ENCODE results near the gene CASQ2.

Gene CASQ2

GRCh38 chr1:115666702-115667101, 101.8 kb downstream of the CASQ2 start:
- DNase-seq (ENCODE audit: low read depth in 3 of 3, low spot score in 1 of 3): no peak

- no peak for DNase-seq (ENCODE audit: low read depth in 3 of 3, low spot score in 1 of 3)
Measured at GRCh38 chr1:115666206-115666605, 102.3 kb downstream of the CASQ2 start.

- no peak for DNase-seq (ENCODE audit: low read depth in 3 of 3, low spot score in 1 of 3)
Measured at GRCh38 chr1:115665319-115666096, 103.0 kb downstream of the CASQ2 start.

- no peak for DNase-seq (ENCODE audit: low read depth in 3 of 3, low spot score in 1 of 3)
Measured at GRCh38 chr1:115661157-115661556, 107.4 kb downstream of the CASQ2 start.

GRCh38 chr1:115660151-115660550, 108.4 kb downstream of the CASQ2 start:
- DNase-seq (ENCODE audit: low read depth in 3 of 3, low spot score in 1 of 3): no peak

- no peak for DNase-seq (ENCODE audit: low read depth in 3 of 3, low spot score in 1 of 3)
Measured at GRCh38 chr1:115658646-115659045, 109.9 kb downstream of the CASQ2 start.

GRCh38 chr1:115656461-115657077, 111.9 kb downstream of the CASQ2 start:
- DNase-seq (ENCODE audit: low read depth in 3 of 3, low spot score in 1 of 3): no peak

GRCh38 chr1:115655916-115656315, 112.6 kb downstream of the CASQ2 start:
- no peak for DNase-seq (ENCODE audit: low read depth in 3 of 3, low spot score in 1 of 3)

- no peak for DNase-seq (ENCODE audit: low read depth in 3 of 3, low spot score in 1 of 3)
Measured at GRCh38 chr1:115655306-115655663, 113.2 kb downstream of the CASQ2 start.

GRCh38 chr1:115654663-115655305, 113.7 kb downstream of the CASQ2 start:
- DNase-seq (ENCODE audit: low read depth in 3 of 3, low spot score in 1 of 3): no peak

- DNase-seq (ENCODE audit: low read depth in 3 of 3, low spot score in 1 of 3): no peak
Measured at GRCh38 chr1:115654125-115654524, 114.4 kb downstream of the CASQ2 start.

- DNase-seq (ENCODE audit: low read depth in 3 of 3, low spot score in 1 of 3): no peak
Measured at GRCh38 chr1:115652236-115652788, 116.2 kb downstream of the CASQ2 start.

- no peak for DNase-seq (ENCODE audit: low read depth in 3 of 3, low spot score in 1 of 3)
Measured at GRCh38 chr1:115651391-115651790, 117.1 kb downstream of the CASQ2 start.

GRCh38 chr1:115650961-115651360, 117.6 kb downstream of the CASQ2 start:
- DNase-seq (ENCODE audit: low read depth in 3 of 3, low spot score in 1 of 3): no peak

All from stimulated activated CD4-positive, alpha-beta T cell treated with anti-CD3 and anti-CD28 coated beads, TNF-alpha, amount 100 ng/mL, for 1 hour (primary cell).